Liver (tissue), 9 donors: ENCODE results near the gene ANKS1A. TPM values are rescaled to one million over a fixed set of nuclear protein-coding genes. Genes with fewer than 3 reads are reported as not detected.

Experiments used
- DNase-seq: peaks from one replicate; pipeline ENCODE4 v3.0.0-alpha.2; 2017; ENCODE audit warnings: low spot score
- H3K27ac ChIP-seq, 2 donors: one replicate each; pipeline ENCODE4 v1.7.0; 2013; ENCODE audit warnings: inconsistent platforms in 2 of 2, low read length in 2 of 2, control low read depth in 1 of 2, low read depth in 1 of 2, mild to moderate bottlenecking in 1 of 2
- H3K27me3 ChIP-seq, 4 donors: one replicate each; pipeline versions ENCODE4 v1.6.1 to v1.7.0; 2013; ENCODE audit warnings: low read length in 3 of 4, inconsistent platforms in 1 of 4, mild to moderate bottlenecking in 1 of 4, moderate library complexity in 1 of 4; ENCODE audit not compliant: control insufficient read depth in 4 of 4, insufficient read depth in 4 of 4
- H3K36me3 ChIP-seq, 4 donors: one replicate each; pipeline versions ENCODE4 v1.6.1 to v1.7.0; 2013; ENCODE audit warnings: low read length in 3 of 4, mild to moderate bottlenecking in 3 of 4, low read depth in 1 of 4, moderate library complexity in 1 of 4; ENCODE audit not compliant: control insufficient read depth in 4 of 4, insufficient read depth in 3 of 4
- H3K4me1 ChIP-seq, 4 donors: one replicate each; pipeline versions ENCODE4 v1.6.1 to v1.7.0; 2013; ENCODE audit warnings: low read length in 3 of 4, mild to moderate bottlenecking in 3 of 4, moderate library complexity in 1 of 4; ENCODE audit not compliant: control insufficient read depth in 4 of 4, insufficient read depth in 4 of 4
- H3K4me3 ChIP-seq, 3 donors: one replicate each; pipeline versions ENCODE4 v1.6.1 to v1.7.0; 2013; ENCODE audit warnings: low read length in 3 of 3, control low read depth in 1 of 3, low read depth in 1 of 3, mild to moderate bottlenecking in 1 of 3
- H3K9ac ChIP-seq, 2 donors: one replicate each; pipeline ENCODE4 v1.7.0; 2013; ENCODE audit warnings: low read length in 2 of 2, mild to moderate bottlenecking in 2 of 2, moderate library complexity in 2 of 2, control low read depth in 1 of 2, low read depth in 1 of 2
- H3K9me3 ChIP-seq, 4 donors: one replicate each; pipeline versions ENCODE4 v1.6.1 to v1.7.0; 2013; ENCODE audit warnings: low read length in 3 of 4; ENCODE audit not compliant: control insufficient read depth in 4 of 4
- ATF3 ChIP-seq: IDR thresholded peaks from 2 replicates; pipeline ENCODE4 v1.6.1; 2016; ENCODE audit warnings: antibody characterized with exemption
- CTCF ChIP-seq: fragments of 150-350 bp; IDR thresholded peaks from 2 replicates; pipeline ENCODE4 v1.5.1; 2017; ENCODE audit warnings: improper control_type of control experiment, low read depth, low read length; ENCODE audit not compliant: missing input control
- EGR1 ChIP-seq, 2 donors: IDR thresholded peaks; 2 replicates each; pipeline ENCODE4 v1.6.1; 2016 to 2018; ENCODE audit warnings: antibody characterized with exemption in 2 of 2, low read depth in 2 of 2
- FOXA1 ChIP-seq: IDR thresholded peaks from 2 replicates; pipeline ENCODE4 v1.6.1; 2016; ENCODE audit warnings: antibody characterized with exemption
- FOXA2 ChIP-seq: IDR thresholded peaks from 2 replicates; pipeline ENCODE4 v1.6.1; 2016; ENCODE audit warnings: antibody characterized with exemption
- GABPA ChIP-seq, 2 donors: IDR thresholded peaks in 1 of 2; conservative IDR thresholded peaks in 1 of 2; 2 replicates each; pipeline ENCODE4 v1.6.1; 2016; ENCODE audit warnings: antibody characterized with exemption in 2 of 2, mild to moderate bottlenecking in 1 of 2, moderate library complexity in 1 of 2
- HNF4A ChIP-seq, 2 donors: conservative IDR thresholded peaks; 2 replicates each; pipeline ENCODE4 v1.6.1; 2016; ENCODE audit warnings: antibody characterized with exemption in 2 of 2, mild to moderate bottlenecking in 2 of 2
- HNF4G ChIP-seq: IDR thresholded peaks from 2 replicates; pipeline ENCODE4 v1.6.1; 2016; ENCODE audit warnings: antibody characterized with exemption
- MAX ChIP-seq: IDR thresholded peaks from 2 replicates; pipeline ENCODE4 v1.6.1; 2016; ENCODE audit warnings: antibody characterized with exemption
- NR2F2 ChIP-seq: IDR thresholded peaks from 2 replicates; pipeline ENCODE4 v1.6.1; 2016; ENCODE audit warnings: antibody characterized with exemption
- RAD21 ChIP-seq, 2 donors: IDR thresholded peaks; 2 replicates each; pipeline ENCODE4 v1.6.1; 2016; ENCODE audit warnings: antibody characterized with exemption in 2 of 2, mild to moderate bottlenecking in 2 of 2
- REST ChIP-seq: IDR thresholded peaks from 2 replicates; pipeline ENCODE4 v1.6.1; 2016; ENCODE audit warnings: antibody characterized with exemption, mild to moderate bottlenecking
- RXRA ChIP-seq, 2 donors: IDR thresholded peaks; 2 replicates each; pipeline ENCODE4 v1.6.1; 2017 to 2018; ENCODE audit warnings: antibody characterized with exemption in 2 of 2, mild to moderate bottlenecking in 1 of 2
- SP1 ChIP-seq: IDR thresholded peaks from 2 replicates; pipeline ENCODE4 v1.6.1; 2018; ENCODE audit warnings: antibody characterized with exemption, mild to moderate bottlenecking
- TAF1 ChIP-seq: conservative IDR thresholded peaks from 2 replicates; pipeline ENCODE4 v1.6.1; 2016; ENCODE audit warnings: antibody characterized with exemption, mild to moderate bottlenecking
- YY1 ChIP-seq: IDR thresholded peaks from 2 replicates; pipeline ENCODE4 v1.6.1; 2016; ENCODE audit warnings: antibody characterized with exemption, mild to moderate bottlenecking
- ZBTB33 ChIP-seq: IDR thresholded peaks from 2 replicates; pipeline ENCODE4 v1.6.1; 2016; ENCODE audit warnings: antibody characterized with exemption
- WGBS: extraction: QIAGEN DNeasy Blood & Tissue Kit; methylation state at CpG from one replicate; pipeline ENCODE4 v1.1.7; 2013; 5-methylcytosine and 5-hydroxymethylcytosine counted together
- polyA plus RNA-seq, 2 donors: library from polyadenylated mRNA; stranded (reverse) in 1 of 2; unstranded in 1 of 2; fragments of 200-250 nt in 1 of 2; fragments of >200 nt in 1 of 2; fragmentation: Nextera tagmentation in 1 of 2; extraction: Ambion mirVana in 1 of 2; gene quantifications; one replicate each; pipeline versions ENCODE4 v1.2.1 to v1.2.3, GENCODE V29; 2013 to 2015
- total RNA-seq, 2 donors: library from RNA; depleted of rRNA; stranded (reverse); fragments of >200 nt; gene quantifications; one replicate each; pipeline ENCODE4 v1.2.3, GENCODE V29; 2014
- donor health status: healthy.
- donor health status: healthy.
- donor health status: healthy.
- donor health status: healthy.
- donor health status: healthy.

Gene ANKS1A
- total and polyA plus RNA-seq, 4 donors, result 4.3 to 18.7 (median 6.7) TPM

GRCh38 chr6:34888514-34888856, 570 bp upstream of the ANKS1A start:
- peak overlapping the region; percentile 86 for H3K27ac ChIP-seq
- no peak for TF ChIP-seq HNF4G
- no peak for TF ChIP-seq EGR1 (IDR thresholded peaks at IDR 0.05; ENCODE audit: low read depth in 2 of 2)
- TF ChIP-seq ZBTB33, result no peak
- TF ChIP-seq FOXA2, result no peak
- no peak for TF ChIP-seq REST
- no peak for TF ChIP-seq GABPA (IDR thresholded peaks at IDR 0.05 in 1 of 2, conservative IDR thresholded peaks at IDR 0.05 in 1 of 2)
- no peak for TF ChIP-seq SP1
- no peak for TF ChIP-seq MAX
- no peak for TF ChIP-seq ATF3
- no peak for TF ChIP-seq HNF4A (conservative IDR thresholded peaks at IDR 0.05)
- TF ChIP-seq RXRA (IDR thresholded peaks at IDR 0.05), result no peak
- no peak for TF ChIP-seq CTCF
- TF ChIP-seq TAF1, result no peak
- no peak for TF ChIP-seq YY1
- TF ChIP-seq NR2F2, result no peak
- H3K36me3 ChIP-seq, result no peaks in the 10 kb centered on the region
- under 1% methylated on average over 5 of the region's 5 CpGs for WGBS
- no peaks in the 10 kb centered on the region for H3K27me3 ChIP-seq
- peak overlapping the region; percentile 55 to 98 for H3K9ac ChIP-seq
- no peak for DNase-seq
- peaks cover 0 to 40% (median 18%) of the 10 kb centered on the region in 4 donors for H3K4me1 ChIP-seq
- H3K4me3 ChIP-seq, result peak overlapping the region; percentile 90 to 99 (median 95)
- H3K9me3 ChIP-seq, result no peaks in the 10 kb centered on the region

- 53% methylated on average over 7 of the region's 7 CpGs for WGBS
- H3K27me3 ChIP-seq, result no peaks in the 10 kb centered on the region
- peak overlapping the region in 1 of 2 donors; percentile 86 for H3K27ac ChIP-seq
- peak overlapping the region in 2 of 3 donors; percentile 42 to 95 for H3K4me3 ChIP-seq
- peak overlapping the region; percentile 10 to 52 for H3K9ac ChIP-seq
- H3K9me3 ChIP-seq, result no peaks in the 10 kb centered on the region
- DNase-seq, result no peak
- H3K36me3 ChIP-seq, result no peaks in the 10 kb centered on the region
- TF ChIP-seq SP1 (no peak), MAX (no peak), YY1 (no peak), ZBTB33 (no peak), ATF3 (no peak), FOXA2 (no peak), HNF4G (no peak), CTCF (no peak), NR2F2 (no peak), FOXA1 (no peak), RAD21 (IDR thresholded peaks at IDR 0.05) (no peak), HNF4A (conservative IDR thresholded peaks at IDR 0.05) (no peak), GABPA (IDR thresholded peaks at IDR 0.05 in 1 of 2, conservative IDR thresholded peaks at IDR 0.05 in 1 of 2) (no peak), RXRA (IDR thresholded peaks at IDR 0.05) (no peak)
- H3K4me1 ChIP-seq, result peaks cover 0 to 40% (median 18%) of the 10 kb centered on the region in 4 donors
Measured at GRCh38 chr6:34890533-34890925, 1.5 kb downstream of the ANKS1A start.
